Muscle layer of duodenum (tissue), 2 donors: ENCODE measurements around the gene TBC1D19.
"Not testable (repeated sequence)": the region's sequence is repeated elsewhere in the genome, so short reads cannot be mapped to it uniquely, and the experiment has no call there.

Experiments used
- H3K27ac ChIP-seq: one replicate; pipeline ENCODE4 v1.7.0; 2013; ENCODE audit warnings: mild to moderate bottlenecking, low read length
- H3K27me3 ChIP-seq: one replicate; pipeline ENCODE4 v1.7.0; 2013; ENCODE audit warnings: low read depth, mild to moderate bottlenecking, control low read depth, low read length
- H3K36me3 ChIP-seq, 2 donors: one replicate each; pipeline ENCODE4 v1.7.0; 2013; ENCODE audit warnings: low read length in 2 of 2, control low read depth in 1 of 2, mild to moderate bottlenecking in 1 of 2; ENCODE audit not compliant: insufficient read depth in 2 of 2, control insufficient read depth in 1 of 2
- H3K4me1 ChIP-seq, 2 donors: one replicate each; pipeline ENCODE4 v1.7.0; 2013; ENCODE audit warnings: low read length in 2 of 2, mild to moderate bottlenecking in 2 of 2, control low read depth in 1 of 2, moderate library complexity in 1 of 2; ENCODE audit not compliant: insufficient read depth in 2 of 2, control insufficient read depth in 1 of 2
- H3K4me3 ChIP-seq, 2 donors: one replicate each; pipeline ENCODE4 v1.7.0; 2013; ENCODE audit warnings: low read length in 2 of 2, low read depth in 1 of 2, mild to moderate bottlenecking in 1 of 2
- H3K9me3 ChIP-seq, 2 donors: one replicate each; pipeline ENCODE4 v1.7.0; 2013; ENCODE audit warnings: low read length in 2 of 2, control low read depth in 1 of 2, mild to moderate bottlenecking in 1 of 2; ENCODE audit not compliant: control insufficient read depth in 1 of 2
- donor health status: healthy.

Gene TBC1D19

DNA sequence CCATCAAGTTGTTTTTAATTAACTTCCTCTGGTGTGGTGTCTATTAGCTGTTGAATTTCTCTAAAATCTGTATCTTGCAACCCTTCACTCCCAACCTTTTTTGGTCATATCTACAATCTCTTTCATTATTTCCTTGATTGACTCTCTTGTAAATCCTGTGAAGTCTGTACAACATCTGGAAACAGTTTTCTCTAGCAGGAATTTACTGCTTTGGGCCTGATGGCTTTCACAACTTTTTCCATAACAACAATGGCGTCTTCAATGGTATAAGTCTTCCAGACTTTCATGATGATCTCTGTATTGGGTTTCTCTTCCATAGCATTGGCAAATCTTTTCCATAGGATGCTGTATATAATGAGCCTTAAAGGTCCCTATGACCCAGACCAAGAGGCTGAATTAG lies 49.0 kb downstream of the TBC1D19 start:
- H3K27ac ChIP-seq: no peak overlapping the region
- no peak overlapping the region for H3K4me3 ChIP-seq
- peaks cover 0 to 4% of the 10 kb centered on the region in 2 donors for H3K36me3 ChIP-seq
- H3K4me1 ChIP-seq: no peaks in the 10 kb centered on the region
- no peaks in the 10 kb centered on the region for H3K9me3 ChIP-seq
- no peaks in the 10 kb centered on the region for H3K27me3 ChIP-seq

DNA sequence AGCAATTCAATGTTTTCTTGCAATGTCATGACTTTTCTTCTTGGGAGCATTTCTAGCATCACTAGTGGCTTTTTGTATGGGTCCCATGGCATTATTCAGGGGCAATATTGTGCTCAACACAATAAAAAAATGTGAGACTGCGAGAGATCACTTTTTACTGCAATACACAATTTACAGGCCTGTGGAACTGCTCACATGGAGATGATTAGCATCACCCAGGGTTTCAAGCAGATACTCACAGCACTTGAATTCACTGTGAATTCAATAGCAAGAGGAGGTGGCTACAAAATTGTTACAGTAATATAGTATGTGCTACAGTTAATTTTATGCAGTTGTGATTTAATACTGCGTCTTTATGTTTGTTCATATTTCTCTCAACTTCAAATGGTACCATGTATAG lies 50.4 kb downstream of the TBC1D19 start:
- peaks cover 0 to 7% of the 10 kb centered on the region in 2 donors for H3K36me3 ChIP-seq
- no peaks in the 10 kb centered on the region for H3K4me1 ChIP-seq
- H3K27me3 ChIP-seq: no peaks in the 10 kb centered on the region
- H3K27ac ChIP-seq: no peak overlapping the region
- H3K9me3 ChIP-seq: no peaks in the 10 kb centered on the region
- no peak overlapping the region for H3K4me3 ChIP-seq

DNA sequence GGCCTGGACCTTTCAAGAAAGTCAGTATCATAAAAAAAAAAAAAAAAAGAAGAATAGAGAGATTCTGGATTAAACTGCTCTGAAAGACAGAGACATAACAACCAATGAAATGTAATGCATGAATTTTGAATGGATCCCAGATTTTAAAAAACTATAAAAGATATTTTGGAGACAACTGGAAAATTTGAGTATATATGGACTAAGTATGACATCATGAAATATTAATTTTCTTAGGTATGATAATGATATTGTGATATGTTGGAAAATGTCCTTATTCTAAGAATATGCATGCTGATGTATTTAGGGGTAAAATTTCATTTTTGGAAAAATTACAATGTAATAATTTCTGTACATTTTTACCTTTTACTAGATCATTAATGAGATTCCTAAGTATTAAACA lies 52.6 kb downstream of the TBC1D19 start:
- no peaks in the 10 kb centered on the region for H3K4me1 ChIP-seq
- no peaks in the 10 kb centered on the region for H3K27me3 ChIP-seq
- H3K36me3 ChIP-seq: peaks cover 7% of the 10 kb centered on the region in 2 donors
- no peak overlapping the region for H3K27ac ChIP-seq
- H3K4me3 ChIP-seq: no peak overlapping the region
- no peaks in the 10 kb centered on the region for H3K9me3 ChIP-seq

DNA sequence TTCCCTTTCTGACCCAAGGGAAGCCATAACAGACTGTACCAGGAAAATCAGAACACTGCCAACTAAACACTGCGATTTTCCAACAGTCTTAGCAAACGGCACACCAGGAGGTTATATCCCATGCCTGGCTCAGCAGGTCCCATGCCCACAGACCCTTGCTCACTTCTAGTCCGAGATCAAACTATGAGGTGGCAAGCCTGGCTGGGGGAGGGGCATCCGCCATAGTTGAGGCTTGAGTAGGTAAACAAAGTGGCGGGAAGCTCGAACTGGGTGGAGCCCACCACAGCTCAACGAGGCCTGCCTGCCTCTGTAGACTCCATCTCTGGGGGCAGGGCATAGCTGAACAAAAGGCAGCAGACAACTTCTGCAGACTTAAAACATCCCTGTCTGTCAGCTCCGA lies 56.8 kb downstream of the TBC1D19 start:
- not testable (repeated sequence) for H3K36me3 ChIP-seq, H3K27me3 ChIP-seq, H3K4me1 ChIP-seq, H3K27ac ChIP-seq, H3K9me3 ChIP-seq, H3K4me3 ChIP-seq

DNA sequence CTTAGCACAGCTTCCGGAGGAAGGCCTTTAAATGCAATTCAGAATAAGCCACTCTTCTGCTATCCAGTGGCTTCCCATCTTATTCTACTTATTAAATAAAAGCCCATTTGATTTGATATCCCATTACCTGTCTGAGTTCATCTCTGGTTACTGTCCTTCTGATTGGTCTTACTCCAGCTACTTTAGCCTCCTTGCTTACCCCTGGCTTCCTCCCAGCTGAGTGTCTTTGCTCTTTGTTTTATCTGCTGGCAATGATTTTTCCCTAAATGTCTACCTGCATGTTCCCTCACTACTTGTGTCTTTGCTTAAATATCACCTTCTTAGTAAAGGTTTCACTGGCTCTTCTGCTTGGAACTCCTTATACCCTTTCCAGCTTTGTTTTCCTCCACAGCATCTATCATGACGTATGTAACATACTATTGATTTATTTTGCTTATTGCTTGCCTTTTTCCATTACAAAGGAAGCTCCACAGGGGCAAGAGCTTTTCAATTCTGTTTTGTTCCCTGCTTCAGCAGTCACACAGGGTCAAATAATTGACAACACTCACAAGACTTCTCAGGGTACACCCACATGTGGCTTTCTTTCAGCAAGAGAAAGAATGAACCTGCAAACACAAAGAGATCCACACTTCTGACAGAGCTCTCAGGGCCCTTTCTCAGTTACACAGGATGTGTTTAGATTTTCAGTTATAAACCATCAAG lies 63.8 kb downstream of the TBC1D19 start:
- H3K9me3 ChIP-seq: peaks cover 0 to 3% of the 10 kb centered on the region in 2 donors

DNA sequence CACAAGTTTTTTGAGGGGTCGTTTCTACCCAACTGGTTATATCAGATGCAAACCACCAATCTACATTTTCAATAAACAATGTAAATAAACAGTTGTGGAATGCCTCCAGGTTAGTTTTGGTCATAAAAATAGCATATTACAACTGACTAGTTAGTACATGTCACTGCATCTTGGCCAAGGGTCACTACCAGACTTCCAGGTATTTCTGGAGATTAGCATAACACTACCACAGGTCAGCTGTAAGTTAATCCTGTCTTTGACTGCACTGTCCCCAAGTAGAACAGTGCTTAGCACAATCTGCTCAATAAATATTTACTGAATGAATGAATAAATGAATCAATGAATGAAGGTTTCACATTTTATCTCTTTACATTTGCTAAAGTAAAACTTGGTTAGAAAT lies 64.4 kb downstream of the TBC1D19 start:
- no peak overlapping the region for H3K4me3 ChIP-seq
- H3K27ac ChIP-seq: no peak overlapping the region
- no peaks in the 10 kb centered on the region for H3K4me1 ChIP-seq
- no peaks in the 10 kb centered on the region for H3K36me3 ChIP-seq
- H3K9me3 ChIP-seq: peaks cover 0 to 3% of the 10 kb centered on the region in 2 donors
- no peaks in the 10 kb centered on the region for H3K27me3 ChIP-seq

More for the DNA sequence above, 63.8 kb downstream of the TBC1D19 start:
- no peaks in the 10 kb centered on the region for H3K36me3 ChIP-seq
- no peak overlapping the region for H3K27ac ChIP-seq
- no peaks in the 10 kb centered on the region for H3K27me3 ChIP-seq
- H3K4me3 ChIP-seq: no peak overlapping the region
- no peaks in the 10 kb centered on the region for H3K4me1 ChIP-seq

DNA sequence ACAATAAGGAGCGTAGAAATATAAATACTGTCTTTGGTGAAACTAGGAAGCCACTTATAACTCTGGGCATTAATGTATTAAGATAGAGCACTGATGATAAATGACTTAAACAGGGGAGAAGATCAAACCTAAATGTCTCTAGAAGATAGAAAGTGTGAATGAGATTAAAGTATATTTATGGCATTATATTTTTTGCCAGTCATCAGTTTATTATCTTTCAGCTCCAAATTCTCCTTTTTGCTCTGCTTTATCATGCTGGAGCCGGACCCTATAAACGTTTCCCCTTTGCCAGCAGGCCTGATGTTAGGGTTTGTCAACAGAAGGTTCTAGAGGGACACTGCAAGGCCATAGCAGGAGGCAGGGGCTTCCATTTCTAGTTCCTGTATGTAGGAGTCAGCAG lies 76.4 kb downstream of the TBC1D19 start:
- peaks cover 0 to 4% of the 10 kb centered on the region in 2 donors for H3K9me3 ChIP-seq
- no peak overlapping the region for H3K27ac ChIP-seq
- no peaks in the 10 kb centered on the region for H3K4me1 ChIP-seq
- H3K36me3 ChIP-seq: peaks cover 0 to 18% of the 10 kb centered on the region in 2 donors
- H3K27me3 ChIP-seq: no peaks in the 10 kb centered on the region
- no peak overlapping the region for H3K4me3 ChIP-seq

DNA sequence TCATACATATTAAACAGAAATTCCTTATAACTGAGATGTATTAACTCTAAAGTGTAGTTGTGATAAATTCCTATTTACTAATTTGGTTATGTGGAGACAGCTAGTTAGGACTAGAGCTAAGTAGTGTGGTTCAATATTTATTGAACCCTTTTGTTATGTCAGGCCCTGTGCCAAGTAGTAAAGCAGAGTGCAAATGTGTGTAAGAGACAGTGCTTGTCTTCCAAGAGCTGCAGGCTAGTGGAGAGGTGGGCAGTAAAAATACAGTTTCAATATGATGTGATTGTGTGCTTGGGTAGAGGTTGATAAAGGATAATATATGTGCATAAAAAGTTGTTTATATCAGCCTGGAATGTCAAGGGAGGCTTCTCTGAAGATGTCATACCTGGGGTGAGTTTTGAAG lies 80.0 kb downstream of the TBC1D19 start:
- Histone ChIP-seq H3K36me3 (peaks cover 0 to 18% of the 10 kb centered on the region in 2 donors), H3K9me3 (no peaks in the 10 kb centered on the region), H3K27ac (no peak overlapping the region), H3K4me1 (no peaks in the 10 kb centered on the region), H3K4me3 (no peak overlapping the region), H3K27me3 (no peaks in the 10 kb centered on the region)

DNA sequence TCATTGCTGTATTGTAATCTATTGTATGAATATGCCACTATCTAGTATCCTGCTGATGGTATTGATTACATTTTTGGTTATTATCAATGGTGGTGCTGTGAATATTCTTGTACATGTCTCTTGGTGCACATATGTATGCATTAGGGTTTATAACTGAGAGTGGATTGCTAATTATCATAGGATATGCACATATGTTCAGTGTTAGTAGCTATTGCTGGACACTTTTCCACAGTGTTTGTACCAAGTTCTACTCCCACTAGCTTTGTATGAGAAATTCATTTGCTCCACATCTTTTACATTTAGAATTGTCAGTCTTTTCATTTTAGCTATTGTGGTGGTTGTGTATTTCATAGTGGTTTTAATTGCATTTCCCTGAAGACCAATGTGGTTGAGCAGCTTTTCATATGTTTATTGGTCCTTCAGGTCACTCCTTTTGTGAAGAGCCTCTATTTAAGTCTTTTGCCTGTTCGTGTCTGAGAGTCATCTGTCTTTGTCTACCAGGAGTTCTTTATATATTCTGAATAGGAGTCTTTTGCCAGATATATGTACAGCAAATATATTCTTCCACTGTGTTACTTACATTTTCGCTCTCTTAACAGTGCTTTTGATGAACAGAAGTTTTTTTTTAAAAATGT lies 87.1 kb downstream of the TBC1D19 start:
- peaks cover 0 to 3% of the 10 kb centered on the region in 2 donors for H3K36me3 ChIP-seq
- H3K4me1 ChIP-seq: no peaks in the 10 kb centered on the region
- no peaks in the 10 kb centered on the region for H3K9me3 ChIP-seq
- H3K27ac ChIP-seq: no peak overlapping the region
- H3K4me3 ChIP-seq: no peak overlapping the region
- no peaks in the 10 kb centered on the region for H3K27me3 ChIP-seq

DNA sequence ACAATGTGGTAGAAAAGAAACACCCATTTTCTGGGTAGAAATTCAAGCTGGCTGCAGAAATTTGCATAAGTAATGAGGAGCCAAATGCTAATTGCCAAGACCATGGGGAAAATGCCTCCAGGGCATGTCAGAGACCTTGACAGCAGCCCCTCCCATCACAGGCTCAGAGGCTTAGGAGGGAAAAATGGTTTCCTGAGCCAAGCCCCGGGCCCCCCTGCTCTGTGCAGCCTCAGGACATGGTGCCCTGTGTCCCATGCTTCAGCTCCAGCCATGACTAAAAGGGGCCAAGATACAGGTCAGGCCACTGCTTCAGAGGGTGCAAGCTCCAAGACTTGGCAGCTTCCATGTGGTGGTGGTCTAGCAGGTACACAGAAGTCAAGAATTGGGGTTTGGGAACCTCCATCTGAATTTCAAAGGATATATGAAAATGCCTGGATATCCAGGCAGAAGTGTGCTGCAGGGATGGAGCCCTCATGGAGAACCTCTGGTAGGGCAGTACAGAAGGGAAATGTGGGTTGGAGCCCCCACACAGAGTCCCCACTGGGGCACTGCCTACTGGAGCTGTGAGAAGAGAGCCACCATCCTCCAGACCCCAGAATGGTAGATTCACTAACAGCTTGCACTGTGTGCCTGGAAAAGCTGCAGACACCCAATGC lies 95.3 kb downstream of the TBC1D19 start:
- H3K9me3 ChIP-seq: not testable (repeated sequence)

DNA sequence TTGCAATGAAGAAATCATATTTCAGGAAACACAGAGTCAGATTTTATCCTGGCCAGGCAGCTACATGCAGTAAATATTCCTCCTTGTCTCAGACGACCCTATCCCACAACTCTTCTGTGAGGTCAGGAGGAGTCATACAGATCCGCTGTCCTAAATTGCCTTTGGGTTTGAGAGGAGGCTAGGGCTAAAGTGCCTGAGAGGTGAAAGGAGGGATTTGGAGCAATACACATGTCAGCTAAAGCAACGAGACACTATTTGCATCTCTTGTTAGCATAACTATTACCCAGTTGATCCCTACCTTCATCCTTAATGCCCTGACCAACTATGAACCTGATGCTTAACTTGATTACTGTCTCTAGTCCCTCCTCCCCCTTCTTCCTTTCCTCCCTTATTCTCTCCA lies 98.6 kb downstream of the TBC1D19 start:
- Histone ChIP-seq H3K36me3 (peaks cover 0 to 9% of the 10 kb centered on the region in 2 donors), H3K4me3 (no peak overlapping the region), H3K9me3 (no peaks in the 10 kb centered on the region), H3K27ac (no peak overlapping the region), H3K4me1 (no peaks in the 10 kb centered on the region), H3K27me3 (no peaks in the 10 kb centered on the region)

More for the DNA sequence above, 95.3 kb downstream of the TBC1D19 start:
- H3K27me3 ChIP-seq, H3K4me3 ChIP-seq, H3K4me1 ChIP-seq, H3K36me3 ChIP-seq, H3K27ac ChIP-seq: not testable (repeated sequence)
